HG03378 (cell line): ENCODE measurements around the gene SOX2.

Source experiments
- ATAC-seq: cut with Tn5 transposase; IDR thresholded peaks from one replicate; pipeline ENCODE4 v1.9.1; 2021; ENCODE audit warnings: mild to moderate bottlenecking, moderate library complexity; ENCODE audit not compliant: unreplicated experiment

The SOX2 gene

DNA sequence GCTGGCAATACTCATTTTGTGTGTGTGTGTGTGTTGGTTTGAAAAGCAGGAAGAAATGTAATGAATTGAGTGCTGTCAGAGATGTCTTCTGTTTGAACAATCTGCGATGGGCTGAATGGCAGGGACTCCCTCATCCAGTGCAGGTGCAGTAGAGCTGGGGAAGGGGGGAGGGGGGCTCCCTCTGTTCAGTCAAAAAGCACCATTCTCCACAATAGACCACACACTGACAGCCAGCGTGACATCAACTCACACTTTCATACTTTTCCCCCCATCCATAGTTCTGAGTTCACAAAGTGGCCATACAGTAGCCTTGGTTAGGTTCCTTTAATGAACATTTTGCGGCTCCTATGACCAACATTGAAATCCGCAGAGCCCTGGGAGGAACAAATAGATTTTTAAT, 10.4 kb downstream of the SOX2 start:
- no peak for ATAC-seq

- no peak for ATAC-seq
Observed at GRCh38 chr3:181722766-181723425, 11.2 kb downstream of the SOX2 start.

DNA sequence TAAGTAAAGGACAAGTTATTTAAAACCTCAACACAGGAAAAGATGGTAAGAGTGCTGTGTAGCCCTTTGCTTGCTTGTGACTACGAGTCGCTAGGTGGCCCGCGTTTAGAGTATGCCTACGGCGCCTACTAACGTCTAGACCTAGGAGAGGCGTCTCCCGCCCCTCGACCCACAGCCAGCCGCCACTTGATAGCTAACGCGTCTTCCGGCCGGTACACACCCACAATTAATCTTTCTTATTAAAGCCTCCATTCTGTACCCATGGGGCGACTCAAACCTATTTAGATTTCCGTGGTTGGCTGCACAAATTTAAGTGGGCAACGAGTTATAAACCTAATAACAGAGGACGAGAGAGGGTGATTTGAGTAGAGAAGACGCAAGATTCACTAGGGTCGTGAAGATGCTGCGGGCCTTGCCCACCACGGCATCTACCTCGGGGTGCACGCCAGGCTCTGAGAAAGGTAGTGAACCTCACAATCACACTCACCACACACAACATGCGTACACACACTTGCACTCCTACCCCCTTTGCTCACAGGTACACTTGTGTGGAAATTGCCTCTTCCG, 12.0 kb downstream of the SOX2 start:
- ATAC-seq = no peak

- no peak for ATAC-seq
Observed at GRCh38 chr3:181724192-181724965, 12.7 kb downstream of the SOX2 start.

DNA sequence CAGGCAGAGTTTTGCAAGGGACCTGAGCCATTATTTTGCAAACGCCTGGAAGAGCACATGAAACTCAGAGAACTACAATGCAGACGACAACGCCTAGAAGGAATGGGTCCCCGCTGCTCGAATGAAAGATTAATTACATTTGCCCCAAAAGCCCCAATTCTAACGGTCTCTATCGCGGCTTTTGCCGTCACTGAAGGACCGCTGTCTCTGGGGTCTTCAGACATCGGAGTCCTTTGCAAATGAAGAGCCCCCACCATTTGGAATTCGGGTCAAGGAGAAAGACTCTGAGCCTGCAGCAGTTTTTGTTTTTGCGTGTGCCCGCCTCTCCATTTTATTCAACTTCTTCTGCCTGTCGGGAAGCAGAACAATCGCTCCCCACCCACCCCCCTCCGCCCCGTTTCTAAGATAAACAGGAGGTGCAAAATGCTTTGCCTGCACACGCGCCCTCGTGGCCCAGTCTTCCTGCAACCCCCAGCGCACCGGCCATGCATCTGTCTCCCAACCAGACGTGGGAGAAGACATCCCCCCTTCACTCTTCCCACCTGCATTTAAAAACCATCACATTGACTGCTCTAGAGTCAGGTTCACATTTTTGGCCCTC, 13.5 kb downstream of the SOX2 start:
- ATAC-seq = no peak

GRCh38 chr3:181725830-181726229, 14.1 kb downstream of the SOX2 start:
- no peak for ATAC-seq

GRCh38 chr3:181726351-181727330, 14.9 kb downstream of the SOX2 start:
- no peak for ATAC-seq

DNA sequence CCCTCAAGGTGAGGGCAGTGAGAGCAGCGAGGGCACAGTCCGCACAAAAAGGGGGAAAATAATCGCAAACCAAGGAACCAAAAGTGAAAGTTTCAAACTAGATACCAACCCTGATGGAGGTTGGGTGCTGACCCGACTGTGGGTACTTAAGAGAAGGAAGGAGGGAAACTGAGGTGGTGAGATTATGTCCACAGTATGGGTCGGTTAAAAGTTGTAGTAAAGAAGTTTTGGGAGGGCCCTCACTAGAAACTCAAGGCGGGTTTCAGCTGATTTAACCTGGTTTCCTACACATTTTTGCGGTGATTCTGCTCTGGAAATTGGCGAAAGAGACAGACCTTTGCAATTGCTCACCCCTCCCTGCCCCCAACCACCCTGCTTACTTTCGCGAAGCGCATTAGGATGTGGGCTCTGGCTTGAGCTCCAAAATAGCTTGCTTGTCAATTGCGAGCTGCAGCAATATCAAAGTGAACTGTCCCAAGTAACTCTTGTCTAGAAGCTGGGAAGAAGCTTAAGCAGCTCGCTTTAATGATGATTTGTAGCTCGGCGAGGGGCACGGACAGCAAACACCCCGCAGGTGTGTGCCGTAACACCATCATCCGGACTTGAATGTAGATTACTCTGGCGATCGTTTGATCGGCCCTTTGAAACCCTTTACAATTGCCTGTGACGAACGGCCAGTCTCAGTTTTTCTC, 15.8 kb downstream of the SOX2 start:
- ATAC-seq = no peak

DNA sequence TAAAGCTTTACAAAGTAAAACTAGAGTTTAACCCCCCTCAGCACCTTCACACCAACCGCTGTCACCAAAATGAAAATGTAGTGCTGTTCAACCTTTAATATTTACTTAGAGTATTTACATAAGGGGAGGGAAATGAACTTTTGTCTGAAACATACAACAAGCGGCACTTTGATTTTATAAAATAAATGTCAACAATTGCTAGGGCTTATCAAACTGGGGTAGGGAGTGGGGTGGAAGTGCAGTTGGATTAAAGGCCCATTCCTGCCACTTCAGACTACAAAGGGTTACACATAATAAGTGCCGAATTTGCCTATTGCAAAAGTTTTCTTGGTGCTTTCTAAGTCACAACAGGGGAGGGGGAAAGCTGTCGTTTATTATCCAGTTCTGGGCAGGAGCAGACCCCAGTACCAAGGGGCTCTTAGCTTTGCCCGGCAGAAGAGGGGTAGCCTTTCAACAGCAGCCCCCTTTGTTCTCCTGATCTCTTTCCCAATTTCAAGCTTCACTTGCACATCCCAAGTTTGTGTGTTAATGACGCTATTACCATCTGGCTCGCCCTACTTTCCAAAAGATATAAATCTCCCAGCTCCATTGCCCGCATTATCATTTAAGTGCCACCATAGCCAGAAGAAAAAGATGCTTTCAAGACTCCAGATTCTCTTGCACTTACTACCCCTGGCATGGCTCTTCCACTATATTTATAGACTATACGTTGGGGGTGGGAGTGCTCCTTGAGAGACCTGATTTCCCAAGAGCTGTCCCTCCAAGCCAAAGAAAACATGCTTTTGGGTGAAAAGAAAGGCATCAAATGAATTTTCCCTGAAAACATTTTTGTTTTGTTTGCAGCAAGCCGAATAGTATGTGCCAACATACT, 17.0 kb downstream of the SOX2 start:
- no peak for ATAC-seq

GRCh38 chr3:181729341-181729869, 17.7 kb downstream of the SOX2 start:
- ATAC-seq = no peak

DNA sequence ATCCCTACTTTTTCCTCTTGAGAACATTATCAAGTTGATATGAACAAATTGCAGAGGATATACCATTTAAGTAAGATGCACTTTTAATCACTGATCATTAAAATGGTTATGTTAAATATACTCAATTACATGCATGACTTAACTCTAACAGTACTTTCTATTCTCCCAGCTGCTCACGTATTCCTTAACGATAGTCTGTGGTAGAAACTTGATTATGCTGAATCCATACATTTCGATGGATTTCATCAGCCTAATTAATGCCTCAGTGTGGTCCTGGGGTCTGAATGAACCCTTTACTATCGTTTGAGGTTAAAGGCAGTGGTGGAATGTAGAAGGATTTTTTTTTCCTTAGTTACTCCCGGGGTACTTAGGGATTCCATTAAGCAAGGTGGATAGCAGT, 18.6 kb downstream of the SOX2 start:
- ATAC-seq = no peak

- no peak for ATAC-seq
Observed at GRCh38 chr3:181730934-181731333, 19.2 kb downstream of the SOX2 start.

GRCh38 chr3:181735911-181736310, 24.2 kb downstream of the SOX2 start:
- no peak for ATAC-seq

GRCh38 chr3:181738551-181738950, 26.8 kb downstream of the SOX2 start:
- no peak for ATAC-seq

DNA sequence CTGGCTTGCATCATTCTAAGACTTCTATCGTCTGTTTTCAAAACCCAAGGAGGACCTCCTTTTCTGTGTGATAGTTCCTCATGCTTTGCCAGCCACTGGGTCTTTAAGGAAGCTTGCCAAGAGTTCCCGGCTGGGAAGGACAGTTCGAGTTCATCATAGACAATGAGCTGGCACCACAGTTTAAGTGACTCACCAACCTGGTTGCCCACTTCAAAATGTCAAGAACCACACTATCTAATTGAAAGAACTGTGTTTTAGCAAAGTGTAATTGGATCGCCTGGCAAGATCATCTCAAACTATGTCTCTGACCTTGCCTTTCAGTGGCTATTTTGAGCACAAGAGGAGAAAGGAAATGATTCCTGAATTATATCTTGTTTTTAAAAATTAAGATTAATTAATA, 27.9 kb downstream of the SOX2 start:
- no peak for ATAC-seq

GRCh38 chr3:181741417-181741816, 29.7 kb downstream of the SOX2 start:
- no peak for ATAC-seq

- ATAC-seq = no peak
Observed at GRCh38 chr3:181752202-181752671, 40.5 kb downstream of the SOX2 start.

DNA sequence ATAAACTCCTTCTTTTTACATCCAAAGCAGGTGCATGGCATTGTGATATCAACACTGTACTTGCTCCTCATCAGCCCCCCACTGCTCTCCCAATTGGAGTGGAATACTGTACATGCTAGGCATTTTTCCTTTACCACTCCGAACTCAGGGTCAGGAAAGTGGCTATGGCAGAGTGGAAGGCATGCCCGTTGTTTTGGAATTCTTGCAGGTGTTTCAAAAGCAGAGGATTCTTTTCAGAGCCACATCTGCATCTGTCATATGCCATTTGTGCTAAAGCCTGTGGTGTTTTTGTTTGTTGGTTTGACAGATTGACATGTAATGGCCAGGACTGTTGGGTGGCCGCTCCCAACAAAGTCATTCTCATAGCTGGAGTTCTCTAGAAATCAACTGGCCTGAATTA, 41.7 kb downstream of the SOX2 start:
- ATAC-seq = no peak

DNA sequence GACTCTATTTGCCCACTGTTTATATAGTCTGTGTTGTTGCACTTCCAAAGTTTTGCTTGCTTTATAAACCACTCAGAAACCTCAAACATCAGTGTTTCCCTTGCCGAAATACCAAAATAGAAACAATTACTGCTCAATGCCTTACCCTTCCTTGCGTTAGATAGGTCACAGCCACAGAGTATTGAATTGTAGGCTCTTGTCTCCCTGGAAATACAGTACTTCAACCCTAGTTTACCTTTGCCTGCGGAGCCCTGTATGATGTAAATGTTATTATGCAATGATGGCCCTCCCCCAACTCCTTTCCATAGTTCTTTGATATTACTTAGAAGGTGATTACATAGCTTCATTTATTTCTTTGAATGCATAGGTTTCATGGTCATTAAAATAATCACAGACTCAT, 44.2 kb downstream of the SOX2 start:
- ATAC-seq = no peak
